Head of caudate nucleus (tissue), 42 donors: ENCODE measurements around the gene PRCP.

Experiments used
- DNase-seq, 42 donors: peaks; one replicate each; pipeline versions ENCODE4 v3.0.0 to v3.0.0-alpha.2; 2020 to 2021; ENCODE audit warnings: mixed read lengths in 7 of 42
- intact Hi-C: fragments of 100-400 bp; cut with DNase I; formaldehyde crosslinking; loops from one replicate; pipeline ENCODE4 v1.15.0; 2022

PRCP gene

DNA sequence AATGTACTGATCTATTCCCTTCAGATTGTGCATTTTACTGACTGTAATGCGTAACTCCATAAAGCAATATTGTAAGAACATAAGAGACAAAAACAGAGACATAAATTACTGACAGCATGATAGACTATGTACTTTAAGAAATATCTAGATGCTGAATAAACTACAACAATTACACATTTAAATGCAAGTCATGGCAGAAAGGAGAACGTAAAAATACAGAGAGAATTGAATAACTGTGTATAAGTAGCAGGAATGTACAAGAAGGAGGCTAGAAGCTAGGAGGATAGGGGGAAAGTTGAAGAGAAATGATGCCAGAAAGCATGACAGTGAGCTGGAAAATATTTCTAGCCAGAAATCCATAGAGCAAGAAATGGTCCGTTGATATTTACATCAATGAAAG lies 92.6 kb downstream of the PRCP start:
- DNase-seq: no peak

GRCh38 chr11:82802710-82803109 lies 97.5 kb downstream of the PRCP start:
- intact Hi-C loops: no loop called here
- peak in 2 of 42 donors; percentile 20 to 30 for DNase-seq

More for the DNA sequence above, 92.6 kb downstream of the PRCP start:
- intact Hi-C loops: no loop called here

GRCh38 chr11:82796998-82797961 lies 103.0 kb downstream of the PRCP start:
- peak in 41 of 42 donors; percentile 38 to 88 (median 63) for DNase-seq
- intact Hi-C loops: loop anchor here (5.0 kb wide), 1 partner anchor 65 kb away; the partner anchor contains the start of gene FAM181B

- intact Hi-C loops: no loop called here
- DNase-seq: no peak
Measured at GRCh38 chr11:82794490-82794889, 105.7 kb downstream of the PRCP start.

DNA sequence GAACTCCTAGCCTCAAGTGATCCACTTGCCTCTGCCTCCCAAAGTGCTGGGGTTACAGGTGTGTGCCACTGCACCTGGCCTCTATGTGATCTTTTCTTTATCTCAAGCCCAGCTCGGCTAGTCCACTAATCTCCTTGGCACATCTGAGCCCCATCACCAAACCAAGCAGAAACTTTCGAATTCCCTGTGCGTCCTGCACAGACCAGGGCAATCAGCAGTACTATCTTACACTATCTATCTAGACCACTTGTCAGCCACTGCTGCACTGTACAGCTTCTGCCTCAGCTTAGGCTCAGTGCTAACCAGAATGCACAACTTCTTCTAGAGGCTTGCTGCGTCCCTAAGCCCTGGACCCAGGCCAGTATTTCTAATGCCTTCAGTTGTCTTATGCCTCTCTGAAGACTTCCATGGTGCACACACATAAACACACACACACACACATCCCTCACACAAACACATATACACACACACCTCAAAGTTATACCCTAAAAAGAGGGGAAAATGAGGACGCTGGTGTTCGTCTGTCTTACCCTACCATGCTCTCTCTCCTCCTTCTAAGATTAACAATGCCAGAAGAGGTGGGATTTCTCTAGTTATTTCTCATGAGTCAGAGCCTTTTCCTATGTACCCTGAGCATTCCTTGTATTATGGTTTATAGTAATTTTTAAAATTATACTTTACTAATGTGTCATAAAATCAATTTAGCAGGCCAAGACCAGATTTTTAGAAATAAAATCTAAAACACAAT lies 107.2 kb downstream of the PRCP start:
- no peak for DNase-seq
- intact Hi-C loops: no loop called here

- no peak for DNase-seq
- intact Hi-C loops: no loop called here
Measured at GRCh38 chr11:82792319-82792718, 107.9 kb downstream of the PRCP start.

DNA sequence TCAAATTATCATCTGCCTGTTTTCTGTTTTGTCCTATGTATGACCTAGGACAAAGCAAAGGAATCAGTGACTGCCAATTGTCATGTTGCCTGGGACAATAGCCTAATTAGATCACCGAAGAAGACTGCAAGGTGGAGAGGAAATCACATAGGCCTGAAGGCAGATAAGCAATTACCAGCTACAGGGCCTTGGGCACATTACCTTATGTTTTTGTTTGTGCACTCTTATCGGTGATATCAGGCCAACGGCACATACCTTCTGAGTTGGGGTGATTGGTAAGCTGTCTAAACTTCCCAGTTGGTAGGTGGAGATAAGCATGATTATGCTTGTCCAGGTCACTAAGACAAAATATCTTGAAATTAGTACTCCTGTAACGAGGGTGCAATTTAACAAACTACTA lies 108.5 kb downstream of the PRCP start:
- intact Hi-C loops: no loop called here
- no peak for DNase-seq

GRCh38 chr11:82790723-82791484 lies 109.3 kb downstream of the PRCP start:
- intact Hi-C loops: no loop called here
- DNase-seq: no peak

- DNase-seq: no peak
Measured at GRCh38 chr11:82787981-82788380, 112.2 kb downstream of the PRCP start.

GRCh38 chr11:82786836-82787235 lies 113.4 kb downstream of the PRCP start:
- intact Hi-C loops: no loop called here
- no peak for DNase-seq

More at GRCh38 chr11:82787981-82788380, 112.2 kb downstream of the PRCP start:
- intact Hi-C loops: no loop called here

DNA sequence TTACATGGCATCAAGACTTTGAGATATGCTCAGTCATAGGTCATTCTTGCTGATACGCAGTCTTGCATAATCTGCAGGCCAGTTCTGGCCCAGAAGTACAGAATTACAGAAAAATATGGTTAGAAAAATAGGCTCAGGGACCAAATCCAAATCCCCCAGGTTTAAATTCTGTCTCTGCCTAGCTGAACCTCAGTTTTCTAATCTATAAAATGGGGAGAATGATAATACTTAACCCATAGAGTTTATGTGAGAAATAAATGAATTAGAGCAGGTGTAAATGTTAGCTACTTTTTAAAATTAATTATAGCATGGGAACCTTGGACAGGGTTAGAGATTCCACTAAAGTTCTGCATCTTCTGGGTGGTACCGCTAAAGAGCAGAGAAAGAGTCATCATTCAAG lies 114.2 kb downstream of the PRCP start:
- intact Hi-C loops: no loop called here
- DNase-seq: no peak

DNA sequence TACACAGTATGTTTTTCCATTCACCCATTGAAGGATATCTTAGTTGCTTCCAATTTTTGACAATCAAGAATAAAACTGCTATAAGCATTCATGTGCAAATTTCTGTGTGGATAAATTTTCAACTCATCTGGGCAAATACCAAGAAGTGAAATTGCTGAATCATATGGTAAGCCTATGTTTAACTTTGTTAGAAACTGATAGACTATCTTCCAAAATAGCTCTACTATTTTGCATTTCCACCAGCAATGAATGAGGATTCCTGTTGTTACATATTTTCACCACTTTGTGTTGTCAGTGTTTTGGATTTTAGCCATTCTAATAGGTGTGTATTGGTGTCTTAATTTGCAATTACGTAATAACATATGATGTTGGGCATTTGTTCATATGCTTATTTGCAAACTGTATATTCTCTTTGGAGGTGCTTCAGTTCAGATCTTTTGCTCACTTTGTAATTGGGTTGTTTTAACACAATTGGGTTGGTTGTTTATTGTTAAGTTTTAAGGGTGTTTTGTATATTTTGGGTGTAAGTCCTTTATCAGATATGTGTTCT lies 117.3 kb downstream of the PRCP start:
- no peak for DNase-seq
- intact Hi-C loops: no loop called here

DNA sequence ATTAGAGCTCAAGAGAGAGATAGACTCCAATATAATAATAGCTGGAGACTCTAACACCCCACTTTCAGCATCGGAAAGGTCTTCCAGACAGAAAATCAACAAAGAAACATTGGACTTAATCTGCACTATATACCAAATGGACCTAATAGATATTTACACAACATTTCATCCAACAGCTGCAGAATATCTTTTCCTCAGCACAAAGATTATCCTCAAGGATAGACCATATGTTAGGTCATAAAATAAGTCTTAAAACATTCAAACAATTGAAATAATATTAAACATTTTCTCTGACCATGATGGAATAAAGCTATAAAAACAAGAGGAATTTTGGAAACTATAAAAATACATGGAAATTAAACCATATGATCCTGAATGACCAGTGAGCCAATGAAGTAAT lies 121.5 kb downstream of the PRCP start:
- intact Hi-C loops: no loop called here
- DNase-seq: no peak

GRCh38 chr11:82776377-82776776 lies 123.9 kb downstream of the PRCP start:
- intact Hi-C loops: no loop called here
- no peak for DNase-seq

GRCh38 chr11:82775736-82776346 lies 124.4 kb downstream of the PRCP start:
- peak in 30 of 42 donors; percentile 9 to 80 (median 42) for DNase-seq
- intact Hi-C loops: no loop called here

DNA sequence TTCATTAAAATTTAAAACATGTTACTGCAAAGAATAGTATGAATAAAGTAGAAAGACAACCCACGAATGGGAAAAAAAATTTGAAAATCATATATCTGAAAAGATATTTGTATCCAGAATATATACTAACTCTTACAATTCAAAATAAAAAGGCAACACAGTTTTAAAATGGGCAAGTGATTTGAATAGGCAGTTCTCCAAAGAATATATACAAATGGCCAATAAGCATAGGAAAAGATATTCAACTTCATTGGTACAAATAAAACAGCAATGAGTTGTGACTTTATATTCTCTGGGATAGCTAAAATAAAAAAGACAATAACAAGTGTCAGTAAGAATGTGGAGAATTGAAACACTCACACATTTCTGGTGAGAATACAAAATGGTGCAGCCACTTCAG lies 125.0 kb downstream of the PRCP start:
- DNase-seq: no peak
- intact Hi-C loops: no loop called here
